K562 (cell line): ENCODE measurements around the gene TRMT1. TPM values are rescaled to one million over a fixed set of nuclear protein-coding genes. Genes with fewer than 3 reads are reported as not detected.

Experiments
- ATAC-seq: fragments of 200-7000 bp; cut with Tn5 transposase; 3 replicates; pipeline ENCODE4 v1.9.1; 2020; ENCODE audit warnings: moderate library complexity
- BruUV-seq: library from RNA; stranded (reverse); fragments of 400-500 nt; replicated peaks from 2 replicates; lab custom pipeline; 2021; lab: Mats Ljungman, UMichigan
- CTCF ChIA-PET: fragments of 300-600 bp; formaldehyde crosslinking; extraction: SDS; loops from one replicate; lab custom pipeline; 2021; ENCODE audit warnings: low intra/inter-chr PET ratio; lab: Yijun Ruan, JAX
- POLR2A ChIA-PET: fragments of 300-600, 350-650 bp; sonication (Branson Sonifier 250); formaldehyde crosslinking; extraction: SDS; loops from one replicate; lab custom pipeline; 2021; ENCODE audit warnings: antibody characterized with exemption, inconsistent platforms; lab: Yijun Ruan, JAX
- DNase-seq, 4 experiments: peaks; one replicate each; pipeline versions ENCODE4 v3.0.0 to v3.0.0-alpha.2; 2011 to 2018; ENCODE audit warnings: low spot score in 3 of 4, mixed read lengths in 3 of 4; ENCODE audit errors: extremely low read depth in 1 of 4
- FAIRE-seq: peaks from 2 replicates; lab custom pipeline; 2011; peaks lifted over from hg19 to GRCh38; lab: Jason Lieb, UNC
- H2AFZ ChIP-seq: 2 replicates; pipeline ENCODE4 v1.6.0; 2011; ENCODE audit warnings: low read depth, low read length, control low read depth, inconsistent platforms
- H3K27ac ChIP-seq: fragments of 200-600 bp; 3 replicates; pipeline ENCODE4 v1.8.0; 2011; ENCODE audit warnings: low read depth, mild to moderate bottlenecking, control low read depth, inconsistent platforms, low read length, moderate library complexity, mixed read lengths; ENCODE audit errors: extremely low read depth
- H3K27me3 ChIP-seq, 2 experiments: fragments of 300-600 bp in 1 of 2; 2 replicates in 1 of 2; 3 replicates in 1 of 2; pipeline versions ENCODE4 v1.6.0 to v1.8.0; 2011; ENCODE audit warnings: inconsistent platforms in 2 of 2, low read length in 2 of 2, mild to moderate bottlenecking in 1 of 2, mixed read lengths in 1 of 2, moderate library complexity in 1 of 2; ENCODE audit not compliant: control insufficient read depth in 2 of 2, insufficient read depth in 2 of 2
- H3K36me3 ChIP-seq: fragments of 300-600 bp; 3 replicates; pipeline ENCODE4 v1.8.0; 2011; ENCODE audit warnings: mild to moderate bottlenecking, low read length, inconsistent platforms; ENCODE audit not compliant: control insufficient read depth, insufficient read depth
- H3K4me1 ChIP-seq, 2 experiments: fragments of 200-600 bp in 1 of 2; replicated peaks in 1 of 2; 2 replicates in 1 of 2; 3 replicates in 1 of 2; pipeline versions ENCODE4 v1.5.1 to v1.8.0; 2011; ENCODE audit warnings: inconsistent platforms in 2 of 2, low read length in 2 of 2, mild to moderate bottlenecking in 1 of 2, mixed read lengths in 1 of 2, moderate library complexity in 1 of 2; ENCODE audit not compliant: control insufficient read depth in 2 of 2, insufficient read depth in 2 of 2
- H3K4me2 ChIP-seq: 2 replicates; pipeline ENCODE4 v1.6.1; 2011; ENCODE audit warnings: low read length, control low read depth, inconsistent platforms, mixed read lengths; ENCODE audit not compliant: insufficient read depth
- H3K4me3 ChIP-seq: fragments of 200-600 bp; sonication (generic), shearing (Covaris generic); 2 replicates; pipeline ENCODE4 v1.5.1; 2016; ENCODE audit warnings: control low read depth, inconsistent platforms
- H3K79me2 ChIP-seq: fragments of 200-600 bp; 3 replicates; pipeline ENCODE4 v1.8.0; 2011; ENCODE audit warnings: low read length, inconsistent platforms; ENCODE audit not compliant: control insufficient read depth, insufficient read depth
- H3K9ac ChIP-seq, 2 experiments: 2 replicates each; pipeline versions ENCODE4 v1.6.0 to v1.6.1; 2011; ENCODE audit warnings: low read depth in 2 of 2, low read length in 2 of 2, control low read depth in 1 of 2, inconsistent platforms in 1 of 2, mild to moderate bottlenecking in 1 of 2, mixed read lengths in 1 of 2; ENCODE audit not compliant: insufficient read depth in 1 of 2
- H3K9me1 ChIP-seq: one replicate; pipeline ENCODE4 v1.6.0; 2011; ENCODE audit warnings: inconsistent platforms, mild to moderate bottlenecking, low read length, moderate library complexity; ENCODE audit not compliant: control insufficient read depth, insufficient read depth
- H3K9me3 ChIP-seq: replicated peaks from 2 replicates; pipeline ENCODE4 v1.5.1; 2011; ENCODE audit warnings: low read depth, low read length, inconsistent platforms; ENCODE audit not compliant: control insufficient read depth, insufficient read depth
- H4K20me1 ChIP-seq: replicated peaks from 2 replicates; pipeline ENCODE4 v1.6.1; 2011; ENCODE audit warnings: low read length, inconsistent platforms, mixed read lengths; ENCODE audit not compliant: control insufficient read depth, insufficient read depth
- HBP1 ChIP-seq: fragments of 450-650 bp; formaldehyde crosslinking; IDR thresholded peaks from 2 replicates; pipeline ENCODE4 v1.4.0; 2022; ENCODE audit warnings: missing genetic modification characterization
- HDAC2 ChIP-seq: fragments of 450-650 bp; IDR thresholded peaks from 2 replicates; pipeline ENCODE4 v1.6.1; 2016; ENCODE audit warnings: mild to moderate bottlenecking
- HDGF ChIP-seq: fragments of 450-650 bp; IDR thresholded peaks from 2 replicates; pipeline ENCODE4 v1.6.1; 2016
- SMC3 ChIP-seq: conservative IDR thresholded peaks from 2 replicates; pipeline ENCODE4 v1.6.1; 2011; ENCODE audit warnings: low read depth, low read length, improper control_type of control experiment; ENCODE audit not compliant: insufficient read depth
- ZNF740 ChIP-seq, 3 experiments: fragments of 200-800 bp in 1 of 3; sonication (Bioruptor generic) in 1 of 3; sonication (generic) in 1 of 3; formaldehyde crosslinking in 1 of 3; IDR thresholded peaks; 2 replicates each; pipeline versions ENCODE4 v1.6.1 to v1.8.0; 2016 to 2022; ENCODE audit warnings: mild to moderate bottlenecking in 2 of 3, missing compliant biosample characterization in 2 of 3, missing genetic modification characterization in 2 of 3, missing genetic modification reagents in 1 of 3
- WGBS: fragments of 100-300 bp; shearing (Covaris generic); methylation state at CpG from one replicate; pipeline ENCODE4 v1.1.6; 2016; ENCODE audit warnings: low coverage, mixed read lengths; ENCODE audit not compliant: insufficient coverage; ENCODE audit errors: missing lambda C conversion rate; 5-methylcytosine and 5-hydroxymethylcytosine counted together
- in situ Hi-C: fragments of 300-500 bp; cut with MboI; formaldehyde crosslinking; loops from 4 replicates; pipeline ENCODE4 v1.15.0; 2018; ENCODE audit warnings: inconsistent platforms, mixed read lengths
- intact Hi-C: fragments of 100-400 bp; cut with micrococcal nuclease; formaldehyde crosslinking; loops from 2 replicates; pipeline ENCODE4 v1.14.2; 2022
- polyA plus RNA-seq, 8 experiments: library from polyadenylated mRNA; depleted of rRNA in 4 of 8; stranded (reverse) in 5 of 8; unstranded in 3 of 8; fragments of >200 nt; fragmentation: Nextera tagmentation in 2 of 8; fragmentation: Illumina TruSeq in 1 of 8; extraction: Ambion mirVana in 2 of 8; extraction: Trizol in 1 of 8; gene quantifications; 2 replicates each; pipeline versions ENCODE4 v1.2.1 to v1.2.3, GENCODE V29; 2011 to 2014; ENCODE audit warnings: inconsistent platforms in 1 of 8, missing spikeins in 1 of 8
- total RNA-seq, 7 experiments: library from RNA; depleted of rRNA in 6 of 7; stranded (reverse); fragments of >200 nt in 6 of 7; fragmentation: Illumina TruSeq in 2 of 7; extraction: Trizol in 2 of 7; gene quantifications; 2 replicates each; pipeline versions ENCODE4 v1.2.1 to v1.2.3, GENCODE V29; 2011 to 2021; ENCODE audit warnings: low replicate concordance in 1 of 7
- TF ChIP-seq, protein P1 (sequence below): IDR thresholded peaks from 2 replicates; pipeline ENCODE4 v1.6.1; 2012; ENCODE audit warnings: low read depth, low read length, improper control_type of control experiment, borderline replicate concordance
- TF ChIP-seq, protein P2 (sequence below): fragments of 250-450 bp; sonication (Bioruptor Pico); IDR thresholded peaks from 2 replicates; pipeline ENCODE4 v1.8.0; 2022; ENCODE audit warnings: moderate library complexity, mild to moderate bottlenecking, inconsistent platforms

Gene TRMT1
- total and polyA plus RNA-seq, 9 of the 15 experiments (the other 6 are each of a cell fraction or from before 2014, with no cell fraction given) = 5.8 to 158 (median 54.3) TPM

DNA sequence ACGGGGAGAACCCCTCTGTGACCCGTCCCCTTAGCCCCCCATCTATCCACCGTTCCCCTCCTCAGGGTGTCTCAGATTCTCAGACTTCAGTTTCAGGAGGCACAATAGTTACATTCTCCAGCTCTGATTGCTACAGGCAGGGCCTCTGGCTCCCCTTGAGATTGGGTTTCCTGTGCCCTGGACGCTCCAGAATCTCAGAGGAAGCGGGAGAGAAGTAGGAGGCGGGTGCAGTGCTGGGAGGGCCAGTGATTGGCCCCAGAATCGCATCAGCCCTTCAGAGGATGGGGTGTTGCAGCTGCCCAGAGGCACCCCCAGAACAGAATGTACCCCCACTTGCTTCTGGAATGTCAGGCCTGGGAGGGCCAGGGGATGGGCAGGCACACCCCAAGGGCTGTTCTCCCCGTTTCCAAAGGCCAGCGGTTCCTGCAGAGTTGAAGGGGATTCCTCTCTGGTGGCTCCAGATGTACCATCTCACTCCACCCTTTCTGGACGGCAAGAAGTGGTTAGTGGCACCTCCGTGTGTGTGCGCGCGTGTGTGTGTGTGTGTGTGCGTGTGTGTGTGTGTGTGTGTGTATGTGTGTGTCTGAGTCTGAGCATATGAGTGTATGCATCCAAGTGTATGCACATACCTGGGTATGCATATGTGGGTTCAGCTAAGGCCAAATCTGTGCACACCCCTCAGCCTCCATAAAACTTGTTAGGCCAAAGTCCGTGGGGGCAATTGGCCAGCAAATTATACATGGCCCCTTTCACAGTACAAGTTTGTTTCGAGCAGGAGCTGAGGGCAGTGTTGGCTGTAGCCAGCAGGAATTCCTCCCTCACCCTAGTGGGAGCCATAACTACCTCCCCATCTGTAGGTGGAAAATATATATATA lies 49.4 kb downstream of the TRMT1 start:
- no peaks in the 10 kb centered on the region for H3K27me3 ChIP-seq
- CTCF ChIA-PET = interaction anchor here (0.6 kb wide), 1 partner anchor 25 kb away, joined by 3 read pairs; no protein-coding TSS in a partner anchor
- H3K4me3 ChIP-seq = no peak overlapping the region
- peaks cover 38 to 85% of the 10 kb centered on the region in 2 experiments for H3K4me1 ChIP-seq
- WGBS = 78% methylated on average over 12 of the region's 17 CpGs
- no peak overlapping the region for H3K4me2 ChIP-seq
- no peaks in the 10 kb centered on the region for H3K9me3 ChIP-seq
- no peaks in the 10 kb centered on the region for H4K20me1 ChIP-seq
- no peak for DNase-seq
- intact Hi-C loops = no loop called here
- no peak for TF ChIP-seq HDGF
- BruUV-seq = no TSS peak
- H3K27ac ChIP-seq = no peak overlapping the region
- H3K9me1 ChIP-seq = peaks cover 5% of the 10 kb centered on the region
- POLR2A ChIA-PET = interaction anchor here (0.5 to 3.4 kb wide), 6 partner anchors 8 to 1444 kb away, joined by 3 to 20 read pairs (median 6); no protein-coding TSS in a partner anchor
- in situ Hi-C loops = no loop called here
- peaks cover 26% of the 10 kb centered on the region; the same call in 2 of the 3 replicates for H3K79me2 ChIP-seq
- no peak for ATAC-seq
- H3K36me3 ChIP-seq = no peaks in the 10 kb centered on the region
- H2AFZ ChIP-seq = no peak overlapping the region
- H3K9ac ChIP-seq = 0 out of 4 replicates have a peak overlapping the region, but pooled peaks of 1 of the 2 experiments have one; percentile 31
- no peak for FAIRE-seq

DNA sequence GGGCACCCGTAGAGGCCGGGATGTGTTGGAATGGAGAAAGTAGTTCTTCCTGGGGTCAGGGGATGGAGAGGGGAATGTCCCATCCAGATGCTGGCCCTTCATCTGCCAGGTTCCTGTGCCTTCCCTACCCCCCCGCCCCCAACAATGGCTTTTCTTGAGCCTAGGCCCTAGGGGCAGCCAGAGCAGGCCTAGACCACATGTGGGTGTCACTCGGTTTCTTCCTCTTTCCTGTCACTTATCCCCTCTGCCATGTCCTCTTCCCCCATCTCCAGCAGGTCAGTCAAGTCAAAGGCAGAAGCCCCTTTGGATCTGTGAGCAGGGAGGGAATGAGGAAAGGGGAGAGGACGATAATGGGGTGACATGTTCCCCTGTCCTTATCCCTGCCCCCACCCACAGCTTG lies 50.3 kb downstream of the TRMT1 start:
- no peak overlapping the region; the same call in 2 of the 3 replicates for H3K27ac ChIP-seq
- H3K4me1 ChIP-seq = peaks cover 42 to 86% of the 10 kb centered on the region in 2 experiments
- H3K9me3 ChIP-seq = no peaks in the 10 kb centered on the region
- ATAC-seq = no peak
- FAIRE-seq = no peak
- H3K36me3 ChIP-seq = no peaks in the 10 kb centered on the region
- WGBS = 82% methylated on average over 5 of the region's 5 CpGs
- DNase-seq = no peak
- H3K9me1 ChIP-seq = peaks cover 5% of the 10 kb centered on the region
- intact Hi-C loops = no loop called here
- BruUV-seq = no TSS peak
- H2AFZ ChIP-seq = no peak overlapping the region
- H4K20me1 ChIP-seq = no peaks in the 10 kb centered on the region
- H3K9ac ChIP-seq = peak overlapping the region in 1 of 2 experiments; percentile 63; a peak in 2 of 4 replicates
- in situ Hi-C loops = no loop called here
- no peak for TF ChIP-seq SMC3
- TF ChIP-seq HDAC2 = no peak
- TF ChIP-seq, protein P1, sequence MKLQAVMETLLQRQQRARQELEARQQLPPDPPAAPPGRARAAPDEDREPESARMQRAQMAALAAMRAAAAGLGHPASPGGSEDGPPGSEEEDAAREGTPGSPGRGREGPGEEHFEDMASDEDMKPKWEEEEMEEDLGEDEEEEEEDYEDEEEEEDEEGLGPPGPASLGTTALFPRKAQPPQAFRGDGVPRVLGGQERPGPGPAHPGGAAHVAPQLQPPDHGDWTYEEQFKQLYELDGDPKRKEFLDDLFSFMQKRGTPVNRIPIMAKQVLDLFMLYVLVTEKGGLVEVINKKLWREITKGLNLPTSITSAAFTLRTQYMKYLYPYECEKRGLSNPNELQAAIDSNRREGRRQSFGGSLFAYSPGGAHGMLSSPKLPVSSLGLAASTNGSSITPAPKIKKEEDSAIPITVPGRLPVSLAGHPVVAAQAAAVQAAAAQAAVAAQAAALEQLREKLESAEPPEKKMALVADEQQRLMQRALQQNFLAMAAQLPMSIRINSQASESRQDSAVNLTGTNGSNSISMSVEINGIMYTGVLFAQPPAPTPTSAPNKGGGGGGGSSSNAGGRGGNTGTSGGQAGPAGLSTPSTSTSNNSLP = no peak
- no peak for TF ChIP-seq HBP1 (CRISPR knock-in tag)
- TF ChIP-seq, protein P2, sequence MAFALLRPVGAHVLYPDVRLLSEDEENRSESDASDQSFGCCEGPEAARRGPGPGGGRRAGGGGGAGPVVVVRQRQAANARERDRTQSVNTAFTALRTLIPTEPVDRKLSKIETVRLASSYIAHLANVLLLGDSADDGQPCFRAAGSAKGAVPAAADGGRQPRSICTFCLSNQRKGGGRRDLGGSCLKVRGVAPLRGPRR (CRISPR knock-in tag) = no peak
- 0 out of 2 replicates have a peak, but pooled peaks have one; percentile 39 for TF ChIP-seq ZNF740 (CRISPR knock-in tag; IDR thresholded peaks at IDR 0.05)
- no peak for TF ChIP-seq ZNF740 (tag; IDR thresholded peaks at IDR 0.05)
- H3K4me3 ChIP-seq = no peak overlapping the region
- no peak overlapping the region for H3K4me2 ChIP-seq
- peaks cover 28% of the 10 kb centered on the region for H3K79me2 ChIP-seq
- ChIA-PET POLR2A (interaction anchor here (0.7 kb wide), 1 partner anchor 11 kb away, joined by 4 read pairs; no protein-coding TSS in a partner anchor), CTCF (no interaction called here)
- H3K27me3 ChIP-seq = no peaks in the 10 kb centered on the region
